ENCODE data around the gene ZDHHC13. TPM values are rescaled to one million over a fixed set of nuclear protein-coding genes. Genes with fewer than 3 reads are reported as not detected.

ZDHHC13 gene
- total RNA-seq, 4 donors from 2014 or later = 7.4 to 31.5 (median 12.7) TPM

- no peak for DNase-seq
- H3K27ac ChIP-seq = no peak overlapping the region
- no peaks in the 10 kb centered on the region for H3K36me3 ChIP-seq
- no peak for TF ChIP-seq POLR2A (IDR thresholded peaks at IDR 0.05)
- TF ChIP-seq CTCF (IDR thresholded peaks at IDR 0.05) = no peak
- no peaks in the 10 kb centered on the region for H3K9me3 ChIP-seq
- no peak overlapping the region for H3K4me3 ChIP-seq
- no peaks in the 10 kb centered on the region for H3K27me3 ChIP-seq
- intact Hi-C loops (cut with DNase I; ENCODE audit: low total_unique reads) = no loop called here
- H3K4me1 ChIP-seq = no peaks in the 10 kb centered on the region
These were observed 22.1 kb upstream of the ZDHHC13 start for GRCh38 chr11:19094859-19095258.

GRCh38 chr11:19099093-19099492, 17.9 kb upstream of the ZDHHC13 start:
- TF ChIP-seq CTCF (IDR thresholded peaks at IDR 0.05) (no peak), POLR2A (IDR thresholded peaks at IDR 0.05) (no peak)
- H3K27me3 ChIP-seq = no peaks in the 10 kb centered on the region
- H3K9me3 ChIP-seq = no peaks in the 10 kb centered on the region
- no peaks in the 10 kb centered on the region for H3K36me3 ChIP-seq
- H3K27ac ChIP-seq = no peak overlapping the region
- intact Hi-C loops (cut with DNase I; ENCODE audit: low total_unique reads) = no loop called here
- no peaks in the 10 kb centered on the region for H3K4me1 ChIP-seq
- H3K4me3 ChIP-seq = no peak overlapping the region
- no peak for DNase-seq

GRCh38 chr11:19100885-19101284, 16.1 kb upstream of the ZDHHC13 start:
- Histone ChIP-seq H3K4me3 (no peak overlapping the region), H3K4me1 (no peaks in the 10 kb centered on the region), H3K9me3 (no peaks in the 10 kb centered on the region), H3K27ac (no peak overlapping the region), H3K27me3 (no peaks in the 10 kb centered on the region), H3K36me3 (no peaks in the 10 kb centered on the region)
- intact Hi-C loops (cut with DNase I; ENCODE audit: low total_unique reads) = no loop called here
- no peak for DNase-seq
- no peak for TF ChIP-seq POLR2A (IDR thresholded peaks at IDR 0.05)
- no peak for TF ChIP-seq CTCF (IDR thresholded peaks at IDR 0.05)

GRCh38 chr11:19101796-19102520, 15.0 kb upstream of the ZDHHC13 start:
- no peaks in the 10 kb centered on the region for H3K4me1 ChIP-seq
- DNase-seq = no peak
- H3K9me3 ChIP-seq = no peaks in the 10 kb centered on the region
- no peak overlapping the region for H3K27ac ChIP-seq
- intact Hi-C loops (cut with DNase I; ENCODE audit: low total_unique reads) = no loop called here
- H3K36me3 ChIP-seq = no peaks in the 10 kb centered on the region
- no peaks in the 10 kb centered on the region for H3K27me3 ChIP-seq
- no peak for TF ChIP-seq POLR2A (IDR thresholded peaks at IDR 0.05)
- TF ChIP-seq CTCF (IDR thresholded peaks at IDR 0.05) = no peak
- H3K4me3 ChIP-seq = no peak overlapping the region

GRCh38 chr11:19102521-19102900, 14.5 kb upstream of the ZDHHC13 start:
- DNase-seq = no peak
- Histone ChIP-seq H3K27ac (no peak overlapping the region), H3K4me1 (no peaks in the 10 kb centered on the region), H3K4me3 (no peak overlapping the region), H3K36me3 (no peaks in the 10 kb centered on the region), H3K9me3 (no peaks in the 10 kb centered on the region), H3K27me3 (no peaks in the 10 kb centered on the region)
- TF ChIP-seq CTCF (IDR thresholded peaks at IDR 0.05) (no peak), POLR2A (IDR thresholded peaks at IDR 0.05) (no peak)
- intact Hi-C loops (cut with DNase I; ENCODE audit: low total_unique reads) = no loop called here
